GM10266 (cell line): ENCODE data around the gene GMDS.

Experiments used
- DNase-seq: peaks from one replicate; pipeline ENCODE4 v3.0.0; 2012; ENCODE audit errors: extremely low spot score
- CTCF ChIP-seq: IDR thresholded peaks from 2 replicates; pipeline ENCODE4 v1.5.1; 2012; ENCODE audit warnings: mild to moderate bottlenecking, low read depth; ENCODE audit not compliant: control insufficient read depth, insufficient read depth; ENCODE audit errors: missing control alignments

GMDS gene

GRCh38 chr6:2042956-2043648, 202.3 kb downstream of the GMDS start:
- no peak for TF ChIP-seq CTCF
- no peak for DNase-seq

GRCh38 chr6:2038092-2038491, 207.3 kb downstream of the GMDS start:
- TF ChIP-seq CTCF, result no peak

GRCh38 chr6:2037237-2037926, 208.0 kb downstream of the GMDS start:
- no peak for TF ChIP-seq CTCF
- DNase-seq, result no peak

More at GRCh38 chr6:2038092-2038491, 207.3 kb downstream of the GMDS start:
- DNase-seq, result no peak

- no peak for DNase-seq
- no peak for TF ChIP-seq CTCF
Observed at GRCh38 chr6:2036710-2037023, 208.7 kb downstream of the GMDS start.

GRCh38 chr6:2035826-2036709, 209.3 kb downstream of the GMDS start:
- DNase-seq, result no peak

GRCh38 chr6:2035046-2035445, 210.4 kb downstream of the GMDS start:
- no peak for TF ChIP-seq CTCF
- DNase-seq, result no peak

More at GRCh38 chr6:2035826-2036709, 209.3 kb downstream of the GMDS start:
- TF ChIP-seq CTCF, result no peak
